Esophagus squamous epithelium (tissue), 5 donors: Measurements from ENCODE around the gene YLPM1. TPM values are rescaled to one million over a fixed set of nuclear protein-coding genes. Genes with fewer than 3 reads are reported as not detected.
"Not testable (repeated sequence)": the region's sequence is repeated elsewhere in the genome, so short reads cannot be mapped to it uniquely, and the experiment has no call there.

Experiments used
- DNase-seq: peaks from one replicate; lab custom pipeline; 2025; lab: John Stamatoyannopoulos, UW
- H3K27ac ChIP-seq, 4 donors: fragments of 200-600 bp; sonication (generic); one replicate each; pipeline ENCODE4 v1.5.1; 2016 to 2019; ENCODE audit warnings: mild to moderate bottlenecking in 1 of 4
- H3K27me3 ChIP-seq, 4 donors: fragments of 200-600 bp; sonication (generic); 1 replicate in 3 of 4; 2 replicates in 1 of 4; pipeline versions ENCODE4 v1.5.1 to v1.6.0; 2017 to 2021; ENCODE audit warnings: antibody characterized with exemption in 1 of 4
- H3K36me3 ChIP-seq, 3 donors: fragments of 200-600 bp; sonication (generic); one replicate each; pipeline ENCODE4 v1.5.1; 2016 to 2019
- H3K4me1 ChIP-seq, 3 donors: fragments of 200-600 bp; sonication (generic); one replicate each; pipeline ENCODE4 v1.5.1; 2017 to 2019
- H3K4me3 ChIP-seq, 4 donors: fragments of 200-600 bp; sonication (generic); 1 replicate in 3 of 4; 2 replicates in 1 of 4; pipeline ENCODE4 v1.5.1; 2016 to 2019; ENCODE audit warnings: mild to moderate bottlenecking in 2 of 4, moderate library complexity in 1 of 4
- H3K9me3 ChIP-seq, 3 donors: fragments of 200-600 bp; sonication (generic); one replicate each; pipeline ENCODE4 v1.5.1; 2016 to 2019
- POLR2A ChIP-seq, 4 donors: fragments of 450-650 bp; IDR thresholded peaks; one replicate each; pipeline ENCODE4 v1.6.1; 2017; ENCODE audit warnings: antibody characterized with exemption in 4 of 4, mild to moderate bottlenecking in 4 of 4, moderate library complexity in 3 of 4
- WGBS, 2 donors: methylation state at CpG; one replicate each; pipeline ENCODE4 v1.1.5; 2018; 5-methylcytosine and 5-hydroxymethylcytosine counted together
- intact Hi-C: fragments of 100-400 bp; cut with DNase I; formaldehyde crosslinking; loops from one replicate; pipeline ENCODE4 v1.15.0; 2022
- total RNA-seq, 4 donors: library from RNA; depleted of rRNA; stranded (reverse); fragments of >200 nt; gene quantifications; one replicate each; pipeline ENCODE4 v1.1.0, GENCODE V29; 2016
- TF ChIP-seq, protein P1 (sequence below), 6 experiments: fragments of 450-650 bp in 4 of 6; fragments of 200-600 bp in 2 of 6; sonication (generic) in 2 of 6; IDR thresholded peaks; one replicate each; pipeline ENCODE4 v1.5.1; 2016 to 2019; ENCODE audit warnings: antibody characterized with exemption in 6 of 6, mild to moderate bottlenecking in 4 of 6, moderate library complexity in 4 of 6
- donor health status: DM: yes; HTN: yes; CAD: no.

Gene YLPM1
- total RNA-seq, 4 donors from 2014 or later, result 20.4 to 48.8 (median 28.2) TPM

DNA sequence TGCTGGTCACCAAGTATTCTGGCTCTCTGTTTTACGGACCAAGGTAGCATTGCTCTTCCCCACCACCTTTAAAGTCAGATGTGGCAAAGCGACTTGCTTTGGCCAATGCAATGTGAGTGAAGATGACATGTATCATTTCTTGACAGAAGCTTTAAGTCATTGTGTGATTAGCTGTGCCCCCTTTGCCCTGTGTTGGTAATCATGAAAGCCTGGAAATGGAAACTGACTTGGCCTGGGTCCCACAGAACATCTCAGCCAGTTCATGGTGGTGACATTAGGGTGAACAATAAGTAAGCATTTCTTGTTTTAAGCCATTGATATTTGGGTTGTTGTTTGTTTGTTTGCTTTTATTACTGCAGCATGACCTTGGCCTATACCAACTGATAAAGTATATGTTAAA, 15.9 kb upstream of the YLPM1 start:
- H3K27me3 ChIP-seq, result no peaks in the 10 kb centered on the region
- no peak for TF ChIP-seq POLR2A (IDR thresholded peaks at IDR 0.05)
- TF ChIP-seq, protein P1, sequence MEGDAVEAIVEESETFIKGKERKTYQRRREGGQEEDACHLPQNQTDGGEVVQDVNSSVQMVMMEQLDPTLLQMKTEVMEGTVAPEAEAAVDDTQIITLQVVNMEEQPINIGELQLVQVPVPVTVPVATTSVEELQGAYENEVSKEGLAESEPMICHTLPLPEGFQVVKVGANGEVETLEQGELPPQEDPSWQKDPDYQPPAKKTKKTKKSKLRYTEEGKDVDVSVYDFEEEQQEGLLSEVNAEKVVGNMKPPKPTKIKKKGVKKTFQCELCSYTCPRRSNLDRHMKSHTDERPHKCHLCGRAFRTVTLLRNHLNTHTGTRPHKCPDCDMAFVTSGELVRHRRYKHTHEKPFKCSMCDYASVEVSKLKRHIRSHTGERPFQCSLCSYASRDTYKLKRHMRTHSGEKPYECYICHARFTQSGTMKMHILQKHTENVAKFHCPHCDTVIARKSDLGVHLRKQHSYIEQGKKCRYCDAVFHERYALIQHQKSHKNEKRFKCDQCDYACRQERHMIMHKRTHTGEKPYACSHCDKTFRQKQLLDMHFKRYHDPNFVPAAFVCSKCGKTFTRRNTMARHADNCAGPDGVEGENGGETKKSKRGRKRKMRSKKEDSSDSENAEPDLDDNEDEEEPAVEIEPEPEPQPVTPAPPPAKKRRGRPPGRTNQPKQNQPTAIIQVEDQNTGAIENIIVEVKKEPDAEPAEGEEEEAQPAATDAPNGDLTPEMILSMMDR (IDR thresholded peaks at IDR 0.05), result no peak
- WGBS, 2 donors, result 100% methylated on average over 1 of the region's 2 CpGs; no CpG with 5 or more reads in 1 of the 2 donors
- H3K27ac ChIP-seq, result no peak overlapping the region
- intact Hi-C loops, result no loop called here
- H3K4me1 ChIP-seq, result no peaks in the 10 kb centered on the region
- H3K4me3 ChIP-seq, result no peak overlapping the region
- DNase-seq, result no peak
- no peaks in the 10 kb centered on the region for H3K9me3 ChIP-seq
- no peaks in the 10 kb centered on the region for H3K36me3 ChIP-seq

DNA sequence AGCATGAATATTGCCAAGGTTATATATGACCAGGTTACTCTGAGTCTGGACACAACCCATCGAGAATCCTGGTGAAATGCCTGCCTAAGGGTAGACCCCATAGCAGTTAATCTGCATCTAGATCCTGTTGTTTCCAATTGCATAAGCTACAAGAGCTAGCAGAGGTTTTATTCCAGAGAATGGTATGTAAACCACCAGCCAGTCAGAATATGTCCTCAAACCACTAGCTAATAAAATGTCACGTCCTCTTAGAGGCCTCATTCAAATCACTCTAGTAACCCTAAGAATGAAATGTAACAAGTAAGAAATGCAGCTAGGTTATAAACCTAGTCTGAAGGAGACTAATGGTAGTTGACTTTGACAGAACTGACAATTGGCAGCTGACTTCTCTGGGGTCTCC, 9.0 kb upstream of the YLPM1 start:
- Histone ChIP-seq H3K36me3 (no peaks in the 10 kb centered on the region), H3K4me3 (no peak overlapping the region), H3K27me3 (no peaks in the 10 kb centered on the region), H3K27ac (no peak overlapping the region), H3K9me3 (no peaks in the 10 kb centered on the region), H3K4me1 (no peaks in the 10 kb centered on the region)
- 80 to 92% methylated on average over 1 to 2 of the region's 2 CpGs for WGBS, 2 donors
- DNase-seq, result no peak
- intact Hi-C loops, result no loop called here
- TF ChIP-seq, protein P1 (IDR thresholded peaks at IDR 0.05), result no peak
- TF ChIP-seq POLR2A (IDR thresholded peaks at IDR 0.05), result no peak

DNA sequence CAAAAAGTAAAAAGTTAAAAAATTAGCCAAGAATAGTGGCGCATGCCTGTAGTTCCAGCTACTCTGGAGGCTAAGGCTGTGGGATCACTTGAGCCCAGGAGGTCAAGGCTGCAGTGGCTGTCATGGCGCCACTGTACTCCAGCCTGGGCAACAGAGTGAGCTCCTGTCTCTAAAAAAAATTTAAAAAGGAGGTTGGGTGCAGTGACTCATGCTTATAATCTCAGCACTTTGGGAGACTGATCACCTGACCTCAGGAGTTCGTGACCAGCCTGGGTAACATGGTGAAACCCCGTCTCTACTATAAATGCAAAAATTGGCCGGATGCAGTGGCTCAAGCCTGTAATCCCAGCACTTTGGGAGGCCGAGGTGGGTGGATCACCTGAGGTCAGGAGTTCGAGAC, 8.2 kb upstream of the YLPM1 start:
- Histone ChIP-seq H3K36me3 (no peaks in the 10 kb centered on the region), H3K27ac (no peak overlapping the region), H3K9me3 (no peaks in the 10 kb centered on the region), H3K4me3 (no peak overlapping the region), H3K27me3 (no peaks in the 10 kb centered on the region), H3K4me1 (no peaks in the 10 kb centered on the region)
- TF ChIP-seq POLR2A (IDR thresholded peaks at IDR 0.05), result no peak
- TF ChIP-seq, protein P1 (IDR thresholded peaks at IDR 0.05), result no peak
- 80 to 82% methylated on average over 4 to 6 of the region's 7 CpGs for WGBS, 2 donors
- intact Hi-C loops, result no loop called here
- no peak for DNase-seq

DNA sequence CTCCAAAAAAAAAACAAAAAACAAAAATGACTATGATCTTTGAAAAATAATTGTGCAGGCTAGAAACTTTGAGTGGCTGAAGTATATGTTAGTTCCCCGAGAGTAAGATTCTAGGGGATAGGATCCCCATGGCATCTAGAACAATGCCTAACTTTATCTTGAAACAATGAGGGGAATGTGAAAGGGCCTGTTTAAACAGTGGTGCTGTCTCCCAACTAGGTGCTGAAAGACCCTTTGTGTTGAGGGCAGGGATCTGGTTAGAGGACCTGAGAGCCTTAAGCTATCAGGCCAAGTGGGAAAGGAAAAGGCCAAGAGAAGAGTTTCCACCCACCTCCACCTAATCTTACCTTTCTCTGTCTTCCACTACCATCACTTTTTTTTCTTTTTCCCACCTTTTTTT, 6.8 kb upstream of the YLPM1 start:
- H3K4me1 ChIP-seq, result no peaks in the 10 kb centered on the region
- no peak overlapping the region for H3K27ac ChIP-seq
- TF ChIP-seq, protein P1 (IDR thresholded peaks at IDR 0.05), result no peak
- TF ChIP-seq POLR2A (IDR thresholded peaks at IDR 0.05), result no peak
- H3K4me3 ChIP-seq, result no peak overlapping the region
- H3K9me3 ChIP-seq, result no peaks in the 10 kb centered on the region
- intact Hi-C loops, result no loop called here
- DNase-seq, result no peak
- H3K27me3 ChIP-seq, result no peaks in the 10 kb centered on the region
- WGBS, 2 donors, result 93 to 94% methylated on average over 1 of the region's 1 CpG
- H3K36me3 ChIP-seq, result no peaks in the 10 kb centered on the region

DNA sequence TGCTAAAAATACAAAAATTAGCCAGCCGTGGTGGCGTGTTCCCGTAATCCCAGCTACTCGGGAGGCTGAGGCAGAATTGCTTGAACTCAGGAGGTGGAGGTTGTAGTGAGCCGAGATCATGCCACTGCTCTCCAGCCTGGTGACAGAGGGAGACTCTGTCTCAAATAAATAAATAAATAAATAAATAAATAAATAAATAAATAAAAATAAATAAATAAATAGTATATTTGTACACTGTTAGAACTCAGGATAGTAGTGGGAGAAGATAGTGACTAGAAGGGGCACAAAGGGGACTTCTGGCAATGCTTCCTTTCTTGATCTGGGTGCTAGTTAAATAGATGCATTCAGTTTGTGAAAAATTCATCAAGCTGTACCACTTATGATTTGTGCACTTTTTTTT, 4.6 kb upstream of the YLPM1 start:
- DNase-seq, H3K4me1 ChIP-seq, H3K27ac ChIP-seq, H3K4me3 ChIP-seq, intact Hi-C loops, H3K9me3 ChIP-seq, H3K27me3 ChIP-seq, H3K36me3 ChIP-seq: not testable (repeated sequence)
- WGBS, 2 donors, result 84 to 94% methylated on average over 4 to 5 of the region's 5 CpGs
